ENCODE measurements around the gene YIPF4. TPM values are rescaled to one million over a fixed set of nuclear protein-coding genes. Genes with fewer than 3 reads are reported as not detected.
"Not testable (repeated sequence)": the region's sequence is repeated elsewhere in the genome, so short reads cannot be mapped to it uniquely, and the experiment has no call there.

The YIPF4 gene
- total RNA-seq, 1 donor from 2014 or later, result 43.4 TPM

GRCh38 chr2:32363597-32363996 is 85.9 kb downstream of the YIPF4 start:
- no peak for DNase-seq (ENCODE audit: low spot score in 2 of 2, unreplicated experiment in 2 of 2)
- H3K36me3 Mint-ChIP-seq, result peaks cover 5% of the 10 kb centered on the region
- no peaks in the 10 kb centered on the region for H3K9me3 Mint-ChIP-seq
- H3K27ac Mint-ChIP-seq, result peak overlapping the region; percentile 26
- TF ChIP-seq CTCF (IDR thresholded peaks at IDR 0.05; ENCODE audit: unreplicated experiment), result no peak
- H3K27me3 Mint-ChIP-seq (ENCODE audit: low read depth), result no peaks in the 10 kb centered on the region
- no peak overlapping the region for H3K4me3 Mint-ChIP-seq
- H3K4me1 Mint-ChIP-seq, result peaks cover 27% of the 10 kb centered on the region

GRCh38 chr2:32364290-32364689 is 86.6 kb downstream of the YIPF4 start:
- not testable (repeated sequence) for H3K4me3 Mint-ChIP-seq; H3K36me3 Mint-ChIP-seq; H3K9me3 Mint-ChIP-seq; DNase-seq (ENCODE audit: low spot score in 2 of 2, unreplicated experiment in 2 of 2); H3K27me3 Mint-ChIP-seq (ENCODE audit: low read depth)
- peak overlapping the region; percentile 18 for H3K27ac Mint-ChIP-seq
- H3K4me1 Mint-ChIP-seq, result peaks cover 21% of the 10 kb centered on the region

GRCh38 chr2:32365679-32366078 is 88.0 kb downstream of the YIPF4 start:
- H3K4me1 Mint-ChIP-seq, result peaks cover 11% of the 10 kb centered on the region
- H3K27ac Mint-ChIP-seq; H3K27me3 Mint-ChIP-seq (ENCODE audit: low read depth); H3K9me3 Mint-ChIP-seq; H3K36me3 Mint-ChIP-seq; DNase-seq (ENCODE audit: low spot score in 2 of 2, unreplicated experiment in 2 of 2); H3K4me3 Mint-ChIP-seq: not testable (repeated sequence)

Other genes starting within 250 kb of the YIPF4 start
- 62.6 to 70.6 TPM (median 63.7 TPM) in 3 replicates for gene DPY30, start 238.1 kb upstream of the YIPF4 start, total RNA-seq
- 33.5 to 35.3 TPM (median 34.3 TPM) in 3 replicates for gene SPAST, start 214.3 kb upstream of the YIPF4 start, total RNA-seq
- gene SLC30A6, start 112.0 kb upstream of the YIPF4 start, total RNA-seq, result 30.2 to 33.2 TPM (median 31.1 TPM) in 3 replicates
- gene NLRC4, start 13.0 kb upstream of the YIPF4 start, total RNA-seq, result not detected in 3 replicates
- gene BIRC6, start 79.1 kb downstream of the YIPF4 start, total RNA-seq, result 101 to 112 TPM (median 110 TPM) in 3 replicates

Measured in mesothelial cell of epicardium (in vitro differentiated cells).